ENCODE measurements around the gene SOX8. TPM values are rescaled to one million over a fixed set of nuclear protein-coding genes. Genes with fewer than 3 reads are reported as not detected.

SOX8 gene
- total RNA-seq, 1 donor from 2014 or later: 0.15 TPM

GRCh38 chr16:967546-968295, 13.8 kb upstream of the SOX8 start:
- DNase-seq (ENCODE audit: low spot score): peak; percentile 82
- Mint-ChIP-seq H3K4me3 (ENCODE audit: unreplicated experiment) (no peak overlapping the region), H3K36me3 (ENCODE audit: low read depth) (peaks cover 18% of the 10 kb centered on the region)

DNA sequence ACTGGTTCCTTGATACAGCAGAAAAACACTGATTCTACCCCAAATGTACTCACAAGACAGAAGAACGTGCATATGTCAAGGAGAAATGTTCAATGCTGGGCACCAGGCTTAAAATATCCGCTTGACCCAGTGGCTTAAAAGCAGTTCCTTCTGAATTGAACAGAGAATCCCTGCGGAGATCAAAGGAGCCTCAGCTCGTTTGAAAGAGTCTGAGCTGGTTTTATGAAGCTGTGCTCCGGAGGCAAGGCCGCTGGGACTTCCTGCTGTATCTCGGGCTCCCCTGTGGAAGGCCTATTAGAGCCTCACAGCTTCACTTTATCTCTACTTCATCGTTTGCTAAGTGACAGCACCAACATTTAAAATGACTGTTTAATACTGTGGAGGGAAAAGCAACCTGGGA, 12.9 kb upstream of the SOX8 start:
- Mint-ChIP-seq H3K4me1 (ENCODE audit: low read depth) (peaks cover 27% of the 10 kb centered on the region), H3K27me3 (ENCODE audit: low read depth) (peaks cover 6% of the 10 kb centered on the region), H3K9me3 (ENCODE audit: low read depth) (peaks cover 11% of the 10 kb centered on the region), H3K4me3 (ENCODE audit: unreplicated experiment) (peak overlapping the region; percentile 36), H3K36me3 (ENCODE audit: low read depth) (peaks cover 18% of the 10 kb centered on the region), H3K27ac (ENCODE audit: unreplicated experiment) (no peak overlapping the region)
- no peak for DNase-seq (ENCODE audit: low spot score)
- no peak for TF ChIP-seq CTCF (IDR thresholded peaks at IDR 0.05)

More at GRCh38 chr16:967546-968295, 13.8 kb upstream of the SOX8 start:
- Mint-ChIP-seq H3K27me3 (ENCODE audit: low read depth) (peaks cover 4% of the 10 kb centered on the region), H3K27ac (ENCODE audit: unreplicated experiment) (no peak overlapping the region), H3K9me3 (ENCODE audit: low read depth) (peaks cover 11% of the 10 kb centered on the region), H3K4me1 (ENCODE audit: low read depth) (peaks cover 30% of the 10 kb centered on the region)
- no peak for TF ChIP-seq CTCF (IDR thresholded peaks at IDR 0.05)

DNA sequence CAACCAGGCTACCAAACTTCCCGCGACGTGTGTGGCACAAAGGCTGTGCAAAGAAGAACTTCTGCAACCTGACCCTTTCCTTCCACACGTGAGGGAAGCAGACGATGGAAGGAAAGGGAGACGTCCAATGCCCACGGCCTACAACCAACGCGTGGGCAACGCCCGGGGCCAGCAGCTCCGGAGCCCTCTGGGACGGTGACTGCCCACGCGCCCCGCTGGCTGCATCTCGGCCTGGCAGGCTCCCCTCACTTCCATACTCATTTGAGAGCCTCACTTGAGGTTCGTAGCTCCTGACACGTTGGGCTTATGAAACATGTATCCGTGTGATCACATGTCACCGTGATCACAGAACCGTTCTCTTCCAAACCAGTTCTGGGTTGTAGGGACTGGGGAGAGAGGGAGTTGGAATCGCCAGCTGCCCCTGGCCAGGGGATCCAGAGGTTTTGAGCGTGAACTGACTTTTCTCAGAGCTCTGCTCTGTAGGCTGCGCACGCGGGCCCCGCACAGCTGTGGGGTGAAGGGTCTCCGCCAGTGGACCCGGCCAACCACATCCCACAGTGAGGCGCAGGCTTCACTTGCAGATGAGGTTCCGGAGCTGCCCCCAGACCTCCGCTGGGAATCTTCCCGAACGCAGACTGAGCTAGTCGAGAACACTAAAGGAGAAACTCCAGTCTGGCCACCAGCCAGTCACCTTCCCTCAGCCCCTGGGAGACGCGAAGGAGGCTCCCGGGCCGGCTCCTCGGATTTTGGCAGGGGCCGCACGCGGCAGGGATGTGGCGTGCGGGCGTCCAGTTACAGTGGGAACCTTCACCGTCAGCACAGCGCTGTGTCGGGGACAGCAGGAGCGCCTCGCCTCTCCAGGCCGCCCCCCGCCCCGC, 11.8 kb upstream of the SOX8 start:
- Mint-ChIP-seq H3K27ac (ENCODE audit: unreplicated experiment) (peak overlapping the region; percentile 32), H3K27me3 (ENCODE audit: low read depth) (peaks cover 6% of the 10 kb centered on the region), H3K36me3 (ENCODE audit: low read depth) (peaks cover 16% of the 10 kb centered on the region), H3K4me1 (ENCODE audit: low read depth) (peaks cover 16% of the 10 kb centered on the region), H3K4me3 (ENCODE audit: unreplicated experiment) (peak overlapping the region; percentile 74), H3K9me3 (ENCODE audit: low read depth) (peaks cover 11% of the 10 kb centered on the region)
- DNase-seq (ENCODE audit: low spot score): no peak
- no peak for TF ChIP-seq CTCF (IDR thresholded peaks at IDR 0.05)

GRCh38 chr16:970386-970765, 11.2 kb upstream of the SOX8 start:
- Mint-ChIP-seq H3K36me3 (ENCODE audit: low read depth) (peaks cover 12% of the 10 kb centered on the region), H3K4me3 (ENCODE audit: unreplicated experiment) (peak overlapping the region; percentile 74), H3K4me1 (ENCODE audit: low read depth) (peaks cover 15% of the 10 kb centered on the region), H3K27ac (ENCODE audit: unreplicated experiment) (no peak overlapping the region), H3K27me3 (ENCODE audit: low read depth) (peaks cover 6% of the 10 kb centered on the region), H3K9me3 (ENCODE audit: low read depth) (peaks cover 7% of the 10 kb centered on the region)
- no peak for DNase-seq (ENCODE audit: low spot score)
- no peak for TF ChIP-seq CTCF (IDR thresholded peaks at IDR 0.05)

Measured in chondrocyte (in vitro differentiated cells).